Measurements from ENCODE around the gene GALNT9.

GALNT9 gene

GRCh38 chr12:132194556-132194955 is 134.8 kb downstream of the GALNT9 start:
- no peak for FAIRE-seq

- FAIRE-seq: no peak
Observed at GRCh38 chr12:132194056-132194455, 135.3 kb downstream of the GALNT9 start.

GRCh38 chr12:132191715-132192553 is 137.5 kb downstream of the GALNT9 start:
- no peak for FAIRE-seq

GRCh38 chr12:132190834-132191500 is 138.4 kb downstream of the GALNT9 start:
- FAIRE-seq: no peak

GRCh38 chr12:132190012-132190755 is 139.2 kb downstream of the GALNT9 start:
- FAIRE-seq: no peak

GRCh38 chr12:132189378-132190011 is 139.9 kb downstream of the GALNT9 start:
- no peak for FAIRE-seq

GRCh38 chr12:132188916-132189325 is 140.5 kb downstream of the GALNT9 start:
- FAIRE-seq: no peak

GRCh38 chr12:132188451-132188901 is 140.9 kb downstream of the GALNT9 start:
- FAIRE-seq: no peak

- FAIRE-seq: no peak
Observed at GRCh38 chr12:132187646-132188450, 141.5 kb downstream of the GALNT9 start.

GRCh38 chr12:132186857-132187620 is 142.3 kb downstream of the GALNT9 start:
- FAIRE-seq: no peak

- no peak for FAIRE-seq
Observed at GRCh38 chr12:132186208-132186856, 143.1 kb downstream of the GALNT9 start.

GRCh38 chr12:132185705-132186104 is 143.7 kb downstream of the GALNT9 start:
- FAIRE-seq: no peak

GRCh38 chr12:132182711-132183365 is 146.6 kb downstream of the GALNT9 start:
- no peak for FAIRE-seq

GRCh38 chr12:132182206-132182710 is 147.1 kb downstream of the GALNT9 start:
- FAIRE-seq: no peak

- no peak for FAIRE-seq
Observed at GRCh38 chr12:132181570-132182200, 147.7 kb downstream of the GALNT9 start.

- no peak for FAIRE-seq
Observed at GRCh38 chr12:132180648-132181546, 148.5 kb downstream of the GALNT9 start.

GRCh38 chr12:132179431-132180362 is 149.7 kb downstream of the GALNT9 start:
- FAIRE-seq: no peak
